ENCODE measurements around the gene PIP5KL1.
A peak's percentile ranks its signal among the peaks of the same experiment; 100 is the strongest.

The PIP5KL1 gene

GRCh38 chr9:127968700-127969383 is 38.3 kb upstream of the PIP5KL1 start:
- DNase-seq (ENCODE audit: low read depth in 1 of 2, low spot score in 1 of 2): no peak

GRCh38 chr9:127968042-127968441 is 37.5 kb upstream of the PIP5KL1 start:
- DNase-seq (ENCODE audit: low read depth in 1 of 2, low spot score in 1 of 2): no peak

- DNase-seq (ENCODE audit: low read depth in 1 of 2, low spot score in 1 of 2): no peak
These were observed 36.7 kb upstream of the PIP5KL1 start for GRCh38 chr9:127967151-127967809.

GRCh38 chr9:127966416-127967150 is 36.0 kb upstream of the PIP5KL1 start:
- no peak for DNase-seq (ENCODE audit: low read depth in 1 of 2, low spot score in 1 of 2)

GRCh38 chr9:127965953-127966352 is 35.4 kb upstream of the PIP5KL1 start:
- DNase-seq (ENCODE audit: low read depth in 1 of 2, low spot score in 1 of 2): no peak

GRCh38 chr9:127963359-127964064 is 32.9 kb upstream of the PIP5KL1 start:
- no peak for DNase-seq (ENCODE audit: low read depth in 1 of 2, low spot score in 1 of 2)

GRCh38 chr9:127963041-127963358 is 32.4 kb upstream of the PIP5KL1 start:
- DNase-seq (ENCODE audit: low read depth in 1 of 2, low spot score in 1 of 2): no peak

- no peak for DNase-seq (ENCODE audit: low read depth in 1 of 2, low spot score in 1 of 2)
These were observed 31.7 kb upstream of the PIP5KL1 start for GRCh38 chr9:127962278-127962677.

GRCh38 chr9:127961613-127962155 is 31.1 kb upstream of the PIP5KL1 start:
- DNase-seq (ENCODE audit: low read depth in 1 of 2, low spot score in 1 of 2): no peak

- no peak for DNase-seq (ENCODE audit: low read depth in 1 of 2, low spot score in 1 of 2)
These were observed 30.5 kb upstream of the PIP5KL1 start for GRCh38 chr9:127961155-127961490.

- no peak for DNase-seq (ENCODE audit: low read depth in 1 of 2, low spot score in 1 of 2)
These were observed 30.0 kb upstream of the PIP5KL1 start for GRCh38 chr9:127960410-127961154.

- DNase-seq (ENCODE audit: low read depth in 1 of 2, low spot score in 1 of 2): no peak
These were observed 29.3 kb upstream of the PIP5KL1 start for GRCh38 chr9:127959841-127960409.

GRCh38 chr9:127959398-127959797 is 28.8 kb upstream of the PIP5KL1 start:
- no peak for DNase-seq (ENCODE audit: low read depth in 1 of 2, low spot score in 1 of 2)

- DNase-seq (ENCODE audit: low read depth in 1 of 2, low spot score in 1 of 2): no peak
These were observed 28.2 kb upstream of the PIP5KL1 start for GRCh38 chr9:127958728-127959127.

- DNase-seq (ENCODE audit: low read depth in 1 of 2, low spot score in 1 of 2): peak; percentile 59 to 78
These were observed 24.9 kb upstream of the PIP5KL1 start for GRCh38 chr9:127955294-127956015.

- no peak for DNase-seq (ENCODE audit: low read depth in 1 of 2, low spot score in 1 of 2)
These were observed 24.3 kb upstream of the PIP5KL1 start for GRCh38 chr9:127954831-127955293.

- no peak for DNase-seq (ENCODE audit: low read depth in 1 of 2, low spot score in 1 of 2)
These were observed 23.4 kb upstream of the PIP5KL1 start for GRCh38 chr9:127953768-127954505.

GRCh38 chr9:127953154-127953553 is 22.6 kb upstream of the PIP5KL1 start:
- no peak for DNase-seq (ENCODE audit: low read depth in 1 of 2, low spot score in 1 of 2)

Data from activated T-helper 1 cell treated with anti-CD3 and anti-CD28 coated beads, Interleukin-2, amount 50 U/mL, for 16 hours (primary cell).